A549 treated with GW870086 at 1 μM for 4 hours (cell line): ENCODE data around the gene TIMD4. TPM values are rescaled to one million over a fixed set of nuclear protein-coding genes. Genes with fewer than 3 reads are reported as not detected.

ENCODE experiments used
- total RNA-seq: library from RNA; stranded (reverse); fragments of 200-300 nt; extraction: Qiagen RNA extraction; gene quantifications from 5 replicates; pipeline ENCODE4 v1.2.3, GENCODE V29; 2022; ENCODE audit warnings: low read depth

Gene TIMD4
- total RNA-seq: 0.48 to 1.3 TPM (median 0.90 TPM) in 5 replicates

GRCh38 chr5:156963125-156963524 lies at the start of gene TIMD4:
TIMD4 (minus strand) TSS chr5:156963226; CDS start chr5:156963198, 28 bp downstream.

Other genes starting within 250 kb of the TIMD4 start
- gene PPP1R2B, start 112.9 kb downstream of the TIMD4 start, total RNA-seq: 0.08 to 0.16 TPM (median 0.10 TPM) in 4 of 5 replicates, not detected in the other
- gene HAVCR1, start 95.9 kb upstream of the TIMD4 start, total RNA-seq: 22.0 to 42.6 TPM (median 35.7 TPM) in 5 replicates
- 0.22 to 0.39 TPM (median 0.30 TPM) in 5 replicates for gene HAVCR2, start 145.8 kb upstream of the TIMD4 start, total RNA-seq
- gene MED7, start 179.6 kb upstream of the TIMD4 start, total RNA-seq: 12.6 to 22.4 TPM (median 17.7 TPM) in 5 replicates
- not detected in 5 replicates for gene GARIN3, start 203.0 kb upstream of the TIMD4 start, total RNA-seq
- 0.03 to 0.41 TPM (median 0.08 TPM) in 5 replicates for gene ITK, start 217.6 kb upstream of the TIMD4 start, total RNA-seq